CD4-positive, CD25-positive, alpha-beta regulatory T cell (primary cell): ENCODE results near the gene CHST1. TPM values are rescaled to one million over a fixed set of nuclear protein-coding genes. Genes with fewer than 3 reads are reported as not detected.
A peak's percentile ranks its signal among the peaks of the same experiment; 100 is the strongest.

ENCODE experiments used
- ATAC-seq, 2 donors: fragments of 150-1000 bp; cut with Tn5 transposase; one replicate each; pipeline ENCODE4 v1.10.0; 2021; ENCODE audit warnings: low read depth in 2 of 2, moderate number of reproducible peaks in 2 of 2, moderate library complexity in 1 of 2
- DNase-seq, 3 donors: peaks; one replicate each; pipeline versions ENCODE4 v3.0.0 to v3.0.0-alpha.2; 2012 to 2022; ENCODE audit warnings: mixed read lengths in 1 of 3
- H3K27ac ChIP-seq: one replicate; pipeline ENCODE4 v1.7.0; 2013; ENCODE audit warnings: mild to moderate bottlenecking, low read length; ENCODE audit not compliant: insufficient read depth, poor library complexity, severe bottlenecking
- H3K27me3 ChIP-seq: one replicate; pipeline ENCODE4 v1.7.0; 2013; ENCODE audit warnings: low read length; ENCODE audit not compliant: control insufficient read depth, insufficient read depth
- H3K36me3 ChIP-seq: one replicate; pipeline ENCODE4 v1.7.0; 2013; ENCODE audit warnings: mild to moderate bottlenecking, low read length, moderate library complexity; ENCODE audit not compliant: control insufficient read depth, insufficient read depth
- H3K4me1 ChIP-seq: 2 replicates; pipeline ENCODE4 v1.7.0; 2013; ENCODE audit warnings: mild to moderate bottlenecking, low read length; ENCODE audit not compliant: insufficient read depth, control insufficient read depth, poor library complexity, severe bottlenecking
- H3K4me3 ChIP-seq: one replicate; pipeline ENCODE4 v1.7.0; 2013; ENCODE audit warnings: low read depth, mild to moderate bottlenecking, low read length, moderate library complexity
- H3K9me3 ChIP-seq, 2 experiments: 1 replicate in 1 of 2; 2 replicates in 1 of 2; pipeline ENCODE4 v1.7.0; 2013; ENCODE audit warnings: low read length in 2 of 2, mild to moderate bottlenecking in 1 of 2, moderate library complexity in 1 of 2; ENCODE audit not compliant: control insufficient read depth in 2 of 2
- H3K27ac Mint-ChIP-seq, 3 donors: one replicate each; pipeline ENCODE4 v1.8.0; 2020 to 2022; ENCODE audit warnings: mild to moderate bottlenecking in 3 of 3, mixed read lengths in 3 of 3, moderate library complexity in 2 of 3
- H3K27me3 Mint-ChIP-seq: one replicate; pipeline ENCODE4 v1.8.0; 2022; ENCODE audit warnings: mild to moderate bottlenecking, mixed read lengths
- H3K36me3 Mint-ChIP-seq: one replicate; pipeline ENCODE4 v1.8.0; 2020; ENCODE audit warnings: mixed read lengths
- H3K4me1 Mint-ChIP-seq, 4 donors: one replicate each; pipeline ENCODE4 v1.8.0; 2020 to 2022; ENCODE audit warnings: mixed read lengths in 4 of 4, mild to moderate bottlenecking in 1 of 4
- H3K4me3 Mint-ChIP-seq, 4 donors: one replicate each; pipeline ENCODE4 v1.8.0; 2020 to 2022; ENCODE audit warnings: mild to moderate bottlenecking in 4 of 4, mixed read lengths in 4 of 4, moderate library complexity in 3 of 4
- H3K9me3 Mint-ChIP-seq, 7 donors: one replicate each; pipeline ENCODE4 v1.8.0; 2020 to 2022; ENCODE audit warnings: mixed read lengths in 7 of 7, mild to moderate bottlenecking in 3 of 7, moderate library complexity in 2 of 7
- polyA plus RNA-seq, 4 donors: library from polyadenylated mRNA; unstranded; fragments of 300-500 nt; fragmentation: Illumina TruSeq; gene quantifications; one replicate each; pipeline ENCODE4 v1.2.3, GENCODE V29; 2021
- total RNA-seq: library from RNA; stranded (reverse); gene quantifications from one replicate; pipeline ENCODE4 v1.2.3, GENCODE V29; 2022

Gene CHST1
- total and polyA plus RNA-seq, 5 donors from 2014 or later: 0.10 to 0.47 TPM; not detected in 3

DNA sequence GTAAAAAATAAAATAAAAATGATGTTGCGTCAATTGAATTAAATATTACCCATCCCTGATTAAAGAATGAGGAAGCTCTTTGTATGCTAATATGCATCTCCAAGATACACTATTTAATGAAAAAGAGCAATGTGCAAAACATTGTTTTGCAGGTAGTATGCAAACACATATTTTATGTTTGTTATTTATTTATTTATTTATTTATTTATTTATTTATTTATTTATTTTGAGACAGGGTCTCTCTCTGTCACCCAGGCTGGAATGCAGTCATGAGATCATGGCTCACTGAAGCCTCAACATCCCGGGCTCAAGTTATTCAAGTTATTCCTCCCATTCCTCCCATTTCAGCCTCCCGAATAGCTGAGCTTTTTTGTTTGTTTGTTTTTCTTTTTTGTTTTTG lies 7.2 kb upstream of the CHST1 start:
- DNase-seq: no peak
- Histone ChIP-seq H3K4me1 (no peaks in the 10 kb centered on the region), H3K27me3 (no peaks in the 10 kb centered on the region), H3K27ac (no peak overlapping the region), H3K36me3 (no peaks in the 10 kb centered on the region), H3K4me3 (no peak overlapping the region), H3K9me3 (no peaks in the 10 kb centered on the region)
- H3K27ac Mint-ChIP-seq: peak overlapping the region in 1 of 3 donors; percentile 38
- H3K9me3 Mint-ChIP-seq: no peaks in the 10 kb centered on the region
- ATAC-seq: no peak
- no peak overlapping the region for H3K4me3 Mint-ChIP-seq
- no peaks in the 10 kb centered on the region for H3K36me3 Mint-ChIP-seq
- H3K4me1 Mint-ChIP-seq: no peaks in the 10 kb centered on the region
- peaks cover 28% of the 10 kb centered on the region for H3K27me3 Mint-ChIP-seq

GRCh38 chr11:45671246-45672171 lies 6.1 kb upstream of the CHST1 start:
- H3K27me3 Mint-ChIP-seq: peaks cover 35% of the 10 kb centered on the region
- no peaks in the 10 kb centered on the region for H3K4me1 ChIP-seq
- DNase-seq (no peak), ATAC-seq (no peak)
- no peaks in the 10 kb centered on the region for H3K9me3 Mint-ChIP-seq
- H3K4me3 Mint-ChIP-seq: no peak overlapping the region
- H3K4me1 Mint-ChIP-seq: peaks cover 0 to 2% (median 0%) of the 10 kb centered on the region in 4 donors
- H3K27ac ChIP-seq: no peak overlapping the region
- no peaks in the 10 kb centered on the region for H3K36me3 ChIP-seq
- H3K36me3 Mint-ChIP-seq: no peaks in the 10 kb centered on the region
- no peaks in the 10 kb centered on the region for H3K27me3 ChIP-seq
- peak overlapping the region in 2 of 3 donors; percentile 14 to 46 for H3K27ac Mint-ChIP-seq
- H3K9me3 ChIP-seq: no peaks in the 10 kb centered on the region
- no peak overlapping the region for H3K4me3 ChIP-seq

DNA sequence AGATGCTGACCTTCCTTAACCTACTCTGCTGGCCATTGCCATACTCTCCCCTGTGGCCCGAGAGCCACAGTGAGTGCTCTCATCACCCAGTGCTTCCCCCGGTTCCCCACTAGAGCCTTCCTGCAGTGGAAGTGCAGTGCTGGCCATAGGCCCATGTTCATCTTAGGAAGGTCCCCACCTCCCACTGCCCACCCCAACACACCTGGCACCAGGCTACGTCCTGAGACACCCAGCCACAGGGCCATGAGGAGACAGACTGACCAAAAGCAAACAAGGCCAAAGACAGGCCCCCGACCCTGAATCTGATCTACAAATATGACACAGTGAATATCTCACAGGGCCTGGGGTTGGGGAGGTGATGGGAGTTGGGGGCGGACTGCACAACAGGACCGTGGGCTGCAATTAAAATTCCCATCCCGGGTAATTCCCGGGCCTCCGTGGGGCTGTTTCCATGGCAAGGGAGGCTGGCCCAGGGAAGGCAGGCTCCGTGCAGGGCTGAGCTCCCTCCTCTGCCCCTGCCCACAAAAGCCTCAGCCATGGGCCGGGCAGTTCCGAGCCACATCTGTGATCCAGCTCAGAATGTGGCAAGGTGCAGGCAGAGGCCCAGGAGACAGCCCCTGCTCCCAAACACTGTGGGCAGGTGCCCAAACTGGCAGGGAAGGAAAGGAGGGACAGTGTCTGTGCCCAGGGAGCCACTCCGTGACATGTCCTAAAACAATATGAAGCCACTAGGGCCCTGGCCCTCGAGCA lies 5.1 kb upstream of the CHST1 start:
- H3K9me3 Mint-ChIP-seq: no peaks in the 10 kb centered on the region
- no peaks in the 10 kb centered on the region for H3K36me3 Mint-ChIP-seq
- H3K4me1 ChIP-seq: no peaks in the 10 kb centered on the region
- no peak overlapping the region for H3K4me3 Mint-ChIP-seq
- no peak overlapping the region for H3K27ac ChIP-seq
- H3K27ac Mint-ChIP-seq: no peak overlapping the region
- H3K36me3 ChIP-seq: no peaks in the 10 kb centered on the region
- no peak for ATAC-seq
- H3K27me3 ChIP-seq: no peaks in the 10 kb centered on the region
- no peak for DNase-seq
- H3K27me3 Mint-ChIP-seq: peaks cover 40% of the 10 kb centered on the region
- no peak overlapping the region for H3K4me3 ChIP-seq
- H3K4me1 Mint-ChIP-seq: peaks cover 0 to 7% (median 0%) of the 10 kb centered on the region in 4 donors
- H3K9me3 ChIP-seq: no peaks in the 10 kb centered on the region

- peaks cover 36% of the 10 kb centered on the region for H3K27me3 Mint-ChIP-seq
- H3K36me3 Mint-ChIP-seq: no peaks in the 10 kb centered on the region
- DNase-seq (no peak), ATAC-seq (no peak)
- Histone ChIP-seq H3K4me1 (peaks cover 4% of the 10 kb centered on the region), H3K4me3 (no peak overlapping the region), H3K9me3 (no peaks in the 10 kb centered on the region), H3K27ac (no peak overlapping the region), H3K27me3 (no peaks in the 10 kb centered on the region), H3K36me3 (no peaks in the 10 kb centered on the region)
- no peaks in the 10 kb centered on the region for H3K9me3 Mint-ChIP-seq
- no peak overlapping the region for H3K4me3 Mint-ChIP-seq
- no peak overlapping the region for H3K27ac Mint-ChIP-seq
- peaks cover 0 to 7% (median 0%) of the 10 kb centered on the region in 4 donors for H3K4me1 Mint-ChIP-seq
Observed at GRCh38 chr11:45669956-45670355, 4.5 kb upstream of the CHST1 start.

DNA sequence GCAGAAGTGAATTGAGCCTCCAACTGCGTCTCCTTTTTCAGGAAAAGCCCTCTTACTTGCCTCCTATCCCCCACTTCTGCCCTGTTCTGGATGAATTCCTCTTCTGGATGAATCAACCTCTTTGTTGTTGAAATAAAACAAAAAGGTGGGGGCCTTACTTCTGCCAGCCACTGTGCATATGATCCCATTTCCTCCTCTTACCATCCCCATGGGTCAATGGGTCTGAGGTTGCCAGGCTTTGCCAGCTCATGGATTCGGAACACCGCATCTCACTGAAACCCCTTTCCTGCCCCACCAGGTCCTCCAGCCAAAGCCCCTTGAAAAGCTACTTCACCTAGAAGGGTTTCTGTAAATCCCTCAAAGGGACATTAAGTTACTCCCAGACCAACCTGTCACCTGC lies 3.7 kb upstream of the CHST1 start:
- Histone ChIP-seq H3K36me3 (no peaks in the 10 kb centered on the region), H3K9me3 (no peaks in the 10 kb centered on the region), H3K4me1 (peaks cover 12% of the 10 kb centered on the region), H3K4me3 (no peak overlapping the region), H3K27me3 (no peaks in the 10 kb centered on the region), H3K27ac (no peak overlapping the region)
- Mint-ChIP-seq H3K9me3 (no peaks in the 10 kb centered on the region), H3K27me3 (peaks cover 36% of the 10 kb centered on the region), H3K4me3 (peak overlapping the region in 1 of 4 donors; percentile 52), H3K36me3 (no peaks in the 10 kb centered on the region), H3K4me1 (peaks cover 0 to 7% (median 0%) of the 10 kb centered on the region in 4 donors), H3K27ac (no peak overlapping the region)
- DNase-seq: no peak
- no peak for ATAC-seq

DNA sequence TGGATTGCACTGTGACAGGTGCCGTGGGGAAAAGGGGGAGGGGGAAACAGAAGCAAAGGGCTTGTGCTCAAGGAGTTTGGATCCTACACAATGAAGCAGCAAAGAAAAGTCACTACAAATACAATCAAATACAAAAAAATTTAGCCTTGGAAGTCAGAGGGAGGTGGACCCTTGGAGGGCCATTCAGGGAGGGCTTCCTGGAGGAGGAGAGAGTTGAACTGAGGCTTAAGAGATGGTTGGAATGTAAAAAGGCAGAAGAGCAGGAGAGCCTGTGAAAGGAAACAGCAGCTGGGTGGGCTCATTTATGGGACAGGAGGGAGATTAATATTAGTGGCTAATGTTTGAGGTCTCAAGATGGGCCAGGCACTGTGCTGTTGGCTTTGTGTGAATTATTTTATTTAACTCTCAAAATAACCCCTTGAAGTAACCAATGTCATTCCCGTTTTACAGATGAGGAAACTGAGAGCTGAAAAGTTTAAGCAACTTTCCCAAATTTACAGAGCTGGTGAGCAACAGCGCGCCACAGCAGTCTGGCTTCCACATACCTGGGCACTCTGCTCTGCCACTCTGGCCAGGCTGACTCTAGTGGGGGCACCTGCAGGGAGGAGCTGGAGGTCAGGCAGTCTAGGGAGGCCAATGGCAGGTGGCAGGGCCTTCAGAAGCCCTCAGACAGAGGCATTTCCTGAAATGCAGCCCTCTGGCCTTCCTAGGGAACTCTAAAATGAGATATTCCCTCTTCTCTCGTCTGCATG lies 2.7 kb upstream of the CHST1 start:
- H3K4me3 Mint-ChIP-seq: peak overlapping the region in 1 of 4 donors; percentile 29

More for the DNA sequence above, 2.7 kb upstream of the CHST1 start:
- no peaks in the 10 kb centered on the region for H3K36me3 ChIP-seq
- no peak overlapping the region for H3K27ac ChIP-seq
- peaks cover 16% of the 10 kb centered on the region for H3K4me1 ChIP-seq
- Mint-ChIP-seq H3K27ac (no peak overlapping the region), H3K9me3 (no peaks in the 10 kb centered on the region), H3K27me3 (peaks cover 44% of the 10 kb centered on the region), H3K36me3 (no peaks in the 10 kb centered on the region), H3K4me1 (peaks cover 0 to 12% (median 0%) of the 10 kb centered on the region in 4 donors)
- H3K9me3 ChIP-seq: no peaks in the 10 kb centered on the region
- DNase-seq (no peak), ATAC-seq (no peak)
- no peaks in the 10 kb centered on the region for H3K27me3 ChIP-seq
- no peak overlapping the region for H3K4me3 ChIP-seq
